ENCODE data around the gene AK8. TPM values are rescaled to one million over a fixed set of nuclear protein-coding genes. Genes with fewer than 3 reads are reported as not detected.
"Not testable (repeated sequence)": the region's sequence is repeated elsewhere in the genome, so short reads cannot be mapped to it uniquely, and the experiment has no call there.

AK8 gene
- total RNA-seq, 2 experiments from 2014 or later = 0.27 TPM; not detected in 1

GRCh38 chr9:132723809-132724208 lies 154.3 kb downstream of the AK8 start:
- no peaks in the 10 kb centered on the region for H4K20me1 ChIP-seq (ENCODE audit: insufficient read depth, low read length)
- POLR2A ChIA-PET = no interaction called here
- no peak overlapping the region for H3K4me2 ChIP-seq (ENCODE audit: low read length)
- no peak overlapping the region for H3K27ac ChIP-seq (ENCODE audit: low read depth, low read length, poor library complexity, severe bottlenecking)
- no peaks in the 10 kb centered on the region for H3K4me1 ChIP-seq (ENCODE audit: insufficient read depth, low read length, poor library complexity, severe bottlenecking)
- no peak for DNase-seq (ENCODE audit: low spot score)
- no peak for TF ChIP-seq CTCF (conservative IDR thresholded peaks at IDR 0.05; ENCODE audit: low read length)
- TF ChIP-seq EZH2phosphoT487 (IDR thresholded peaks at IDR 0.05; ENCODE audit: borderline replicate concordance, low read depth, low read length) = no peak
- no peaks in the 10 kb centered on the region for H3K9me2 ChIP-seq (ENCODE audit: insufficient read depth, low read length)
- H2AFZ ChIP-seq (ENCODE audit: low read length) = no peak overlapping the region
- H3K9me3 ChIP-seq (ENCODE audit: low read length) = no peaks in the 10 kb centered on the region
- no peaks in the 10 kb centered on the region for H3K79me2 ChIP-seq (ENCODE audit: insufficient read depth, low read depth, low read length)
- intact Hi-C loops (cut with micrococcal nuclease; ENCODE audit: unreplicated experiment) = no loop called here
- no peaks in the 10 kb centered on the region for H3K36me3 ChIP-seq (ENCODE audit: insufficient read depth, low read length)
- no peak overlapping the region for H3K4me3 ChIP-seq (ENCODE audit: low read depth, low read length, poor library complexity, severe bottlenecking)
- CTCF ChIA-PET (ENCODE audit: unreplicated experiment) = no interaction called here
- BruUV-seq (replicated peaks) = no TSS peak

GRCh38 chr9:132722564-132723065 lies 155.5 kb downstream of the AK8 start:
- DNase-seq (ENCODE audit: low spot score) = no peak
- H3K4me2 ChIP-seq (ENCODE audit: low read length) = no peak overlapping the region
- H3K36me3 ChIP-seq (ENCODE audit: insufficient read depth, low read length) = no peaks in the 10 kb centered on the region
- ChIA-PET POLR2A (no interaction called here), CTCF (ENCODE audit: unreplicated experiment) (no interaction called here)
- TF ChIP-seq CTCF (conservative IDR thresholded peaks at IDR 0.05; ENCODE audit: low read length) = no peak
- no peak for TF ChIP-seq EZH2phosphoT487 (IDR thresholded peaks at IDR 0.05; ENCODE audit: borderline replicate concordance, low read depth, low read length)
- BruUV-seq (replicated peaks) = no TSS peak
- no peak overlapping the region for H2AFZ ChIP-seq (ENCODE audit: low read length)
- no peaks in the 10 kb centered on the region for H3K79me2 ChIP-seq (ENCODE audit: insufficient read depth, low read depth, low read length)
- no peaks in the 10 kb centered on the region for H3K9me2 ChIP-seq (ENCODE audit: insufficient read depth, low read length)
- no peaks in the 10 kb centered on the region for H3K9me3 ChIP-seq (ENCODE audit: low read length)
- H3K4me1 ChIP-seq (ENCODE audit: insufficient read depth, low read length, poor library complexity, severe bottlenecking) = no peaks in the 10 kb centered on the region
- H4K20me1 ChIP-seq (ENCODE audit: insufficient read depth, low read length) = no peaks in the 10 kb centered on the region
- H3K27ac ChIP-seq (ENCODE audit: low read depth, low read length, poor library complexity, severe bottlenecking) = no peak overlapping the region
- intact Hi-C loops (cut with micrococcal nuclease; ENCODE audit: unreplicated experiment) = no loop called here
- H3K4me3 ChIP-seq (ENCODE audit: low read depth, low read length, poor library complexity, severe bottlenecking) = no peak overlapping the region

GRCh38 chr9:132721661-132722060 lies 156.4 kb downstream of the AK8 start:
- ChIA-PET CTCF (ENCODE audit: unreplicated experiment) (no interaction called here), POLR2A (no interaction called here)
- H3K27ac ChIP-seq (ENCODE audit: low read depth, low read length, poor library complexity, severe bottlenecking) = no peak overlapping the region
- H3K9me3 ChIP-seq (ENCODE audit: low read length) = no peaks in the 10 kb centered on the region
- H3K4me3 ChIP-seq (ENCODE audit: low read depth, low read length, poor library complexity, severe bottlenecking) = no peak overlapping the region
- intact Hi-C loops (cut with micrococcal nuclease; ENCODE audit: unreplicated experiment) = no loop called here
- no peak for DNase-seq (ENCODE audit: low spot score)
- no peaks in the 10 kb centered on the region for H4K20me1 ChIP-seq (ENCODE audit: insufficient read depth, low read length)
- H3K4me1 ChIP-seq (ENCODE audit: insufficient read depth, low read length, poor library complexity, severe bottlenecking) = no peaks in the 10 kb centered on the region
- BruUV-seq (replicated peaks) = no TSS peak
- no peaks in the 10 kb centered on the region for H3K9me2 ChIP-seq (ENCODE audit: insufficient read depth, low read length)
- no peak overlapping the region for H2AFZ ChIP-seq (ENCODE audit: low read length)
- no peak overlapping the region for H3K4me2 ChIP-seq (ENCODE audit: low read length)
- TF ChIP-seq EZH2phosphoT487 (IDR thresholded peaks at IDR 0.05; ENCODE audit: borderline replicate concordance, low read depth, low read length) (no peak), CTCF (conservative IDR thresholded peaks at IDR 0.05; ENCODE audit: low read length) (no peak)
- no peaks in the 10 kb centered on the region for H3K36me3 ChIP-seq (ENCODE audit: insufficient read depth, low read length)
- no peaks in the 10 kb centered on the region for H3K79me2 ChIP-seq (ENCODE audit: insufficient read depth, low read depth, low read length)

- H3K27ac ChIP-seq (ENCODE audit: low read depth, low read length, poor library complexity, severe bottlenecking); H3K4me1 ChIP-seq (ENCODE audit: insufficient read depth, low read length, poor library complexity, severe bottlenecking); H3K9me3 ChIP-seq (ENCODE audit: low read length); H3K4me3 ChIP-seq (ENCODE audit: low read depth, low read length, poor library complexity, severe bottlenecking); CTCF ChIA-PET (ENCODE audit: unreplicated experiment); H4K20me1 ChIP-seq (ENCODE audit: insufficient read depth, low read length); H3K79me2 ChIP-seq (ENCODE audit: insufficient read depth, low read depth, low read length); DNase-seq (ENCODE audit: low spot score); intact Hi-C loops (cut with micrococcal nuclease; ENCODE audit: unreplicated experiment); H3K9me2 ChIP-seq (ENCODE audit: insufficient read depth, low read length); H2AFZ ChIP-seq (ENCODE audit: low read length); POLR2A ChIA-PET; H3K36me3 ChIP-seq (ENCODE audit: insufficient read depth, low read length); H3K4me2 ChIP-seq (ENCODE audit: low read length); BruUV-seq (replicated peaks): not testable (repeated sequence)
These were observed 159.6 kb downstream of the AK8 start for GRCh38 chr9:132718381-132718928.

Measured in OCI-LY7 (cell line).